Measurements from ENCODE around the gene ABR. TPM values are rescaled to one million over a fixed set of nuclear protein-coding genes. Genes with fewer than 3 reads are reported as not detected.

Gene ABR
- total RNA-seq, 1 experiment from 2014 or later: 35.4 TPM

DNA sequence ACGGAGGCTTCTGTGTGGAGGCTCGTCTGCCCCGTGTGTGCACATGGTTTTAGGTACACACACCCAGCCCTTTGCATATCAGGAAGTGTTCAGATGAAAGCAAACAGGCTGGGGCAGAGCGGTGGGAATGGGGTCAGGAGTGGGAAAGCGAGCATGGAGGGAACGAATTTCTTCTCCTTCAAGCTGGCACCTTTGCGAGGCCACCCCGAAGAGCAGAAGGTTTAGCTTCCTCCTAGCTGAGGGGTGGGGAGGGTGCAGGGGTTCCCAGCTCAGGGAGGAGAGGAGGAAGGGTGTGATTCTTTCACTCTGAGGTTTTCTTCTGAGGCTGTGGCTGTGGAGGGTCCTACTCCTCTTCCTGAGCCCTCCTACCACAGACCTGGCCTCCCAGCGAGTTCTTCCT, 83.6 kb downstream of the ABR start:
- no peak overlapping the region for H3K4me2 ChIP-seq (ENCODE audit: low read length)
- no peaks in the 10 kb centered on the region for H3K27me3 ChIP-seq (ENCODE audit: low read length)
- TF ChIP-seq, protein P1, sequence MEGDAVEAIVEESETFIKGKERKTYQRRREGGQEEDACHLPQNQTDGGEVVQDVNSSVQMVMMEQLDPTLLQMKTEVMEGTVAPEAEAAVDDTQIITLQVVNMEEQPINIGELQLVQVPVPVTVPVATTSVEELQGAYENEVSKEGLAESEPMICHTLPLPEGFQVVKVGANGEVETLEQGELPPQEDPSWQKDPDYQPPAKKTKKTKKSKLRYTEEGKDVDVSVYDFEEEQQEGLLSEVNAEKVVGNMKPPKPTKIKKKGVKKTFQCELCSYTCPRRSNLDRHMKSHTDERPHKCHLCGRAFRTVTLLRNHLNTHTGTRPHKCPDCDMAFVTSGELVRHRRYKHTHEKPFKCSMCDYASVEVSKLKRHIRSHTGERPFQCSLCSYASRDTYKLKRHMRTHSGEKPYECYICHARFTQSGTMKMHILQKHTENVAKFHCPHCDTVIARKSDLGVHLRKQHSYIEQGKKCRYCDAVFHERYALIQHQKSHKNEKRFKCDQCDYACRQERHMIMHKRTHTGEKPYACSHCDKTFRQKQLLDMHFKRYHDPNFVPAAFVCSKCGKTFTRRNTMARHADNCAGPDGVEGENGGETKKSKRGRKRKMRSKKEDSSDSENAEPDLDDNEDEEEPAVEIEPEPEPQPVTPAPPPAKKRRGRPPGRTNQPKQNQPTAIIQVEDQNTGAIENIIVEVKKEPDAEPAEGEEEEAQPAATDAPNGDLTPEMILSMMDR (conservative IDR thresholded peaks at IDR 0.05; ENCODE audit: low read depth, low read length): no peak
- H3K9me2 ChIP-seq (replicated peaks; ENCODE audit: low read length): no peaks in the 10 kb centered on the region
- no peak overlapping the region for H3K4me3 ChIP-seq (ENCODE audit: low read length)
- ChIA-PET CTCF (no interaction called here), POLR2A (ENCODE audit: unreplicated experiment) (no interaction called here)
- DNase-seq (no peak), ATAC-seq (no peak)
- no peaks in the 10 kb centered on the region for H3K9me3 ChIP-seq (ENCODE audit: low read length)
- no peak overlapping the region for H2AFZ ChIP-seq (ENCODE audit: low read length)
- no peaks in the 10 kb centered on the region; the same call in 1 of the 2 replicates for H3K36me3 ChIP-seq (ENCODE audit: low read depth, low read length)
- no peaks in the 10 kb centered on the region for H3K79me2 ChIP-seq (ENCODE audit: low read length)
- intact Hi-C loops (cut with micrococcal nuclease): no loop called here
- no peaks in the 10 kb centered on the region for H3F3A ChIP-seq (ENCODE audit: low read length, unreplicated experiment)
- no peak overlapping the region for H3K27ac ChIP-seq (ENCODE audit: low read length)
- BruUV-seq (replicated peaks): no TSS peak
- H4K20me1 ChIP-seq (ENCODE audit: low read length): no peaks in the 10 kb centered on the region
- no peaks in the 10 kb centered on the region for H3K4me1 ChIP-seq (ENCODE audit: insufficient read depth, low read length)
- no peak overlapping the region for H3K9ac ChIP-seq (ENCODE audit: low read length)

DNA sequence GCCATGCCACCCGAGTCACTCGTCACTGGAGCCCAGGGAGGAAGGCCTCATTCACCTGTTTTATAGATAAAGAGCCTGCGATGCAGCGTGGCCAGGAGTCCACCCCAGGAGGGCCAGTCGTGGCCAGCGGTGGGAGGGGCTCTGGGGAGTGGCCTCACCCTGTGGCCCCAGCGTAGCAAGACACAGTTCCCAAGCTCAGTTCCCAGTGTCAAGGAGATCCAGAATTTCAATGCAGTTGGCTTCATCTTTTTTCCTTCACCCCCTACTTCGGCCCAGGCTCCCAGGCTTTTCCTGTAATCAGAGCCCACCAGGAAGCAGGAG, 84.0 kb downstream of the ABR start:
- Histone ChIP-seq H3K9me3 (ENCODE audit: low read length) (no peaks in the 10 kb centered on the region), H3K4me2 (ENCODE audit: low read length) (no peak overlapping the region), H3K79me2 (ENCODE audit: low read length) (no peaks in the 10 kb centered on the region), H3K4me1 (ENCODE audit: insufficient read depth, low read length) (no peaks in the 10 kb centered on the region), H3K9me2 (replicated peaks; ENCODE audit: low read length) (no peaks in the 10 kb centered on the region), H4K20me1 (ENCODE audit: low read length) (no peaks in the 10 kb centered on the region), H3K27ac (ENCODE audit: low read length) (no peak overlapping the region), H2AFZ (ENCODE audit: low read length) (no peak overlapping the region), H3K27me3 (ENCODE audit: low read length) (no peaks in the 10 kb centered on the region), H3K36me3 (ENCODE audit: low read depth, low read length) (no peaks in the 10 kb centered on the region; the same call in 1 of the 2 replicates), H3F3A (ENCODE audit: low read length, unreplicated experiment) (no peaks in the 10 kb centered on the region), H3K9ac (ENCODE audit: low read length) (no peak overlapping the region), H3K4me3 (ENCODE audit: low read length) (no peak overlapping the region)
- TF ChIP-seq, protein P1 (conservative IDR thresholded peaks at IDR 0.05; ENCODE audit: low read depth, low read length): no peak
- TF ChIP-seq EZH2 (IDR thresholded peaks at IDR 0.05; ENCODE audit: low read length, unreplicated experiment) (no peak), EZH2phosphoT487 (IDR thresholded peaks at IDR 0.05; ENCODE audit: borderline replicate concordance, low read length) (no peak)
- DNase-seq (no peak), ATAC-seq (no peak)
- intact Hi-C loops (cut with micrococcal nuclease): no loop called here
- BruUV-seq (replicated peaks): no TSS peak
- ChIA-PET CTCF (no interaction called here), POLR2A (ENCODE audit: unreplicated experiment) (no interaction called here)

DNA sequence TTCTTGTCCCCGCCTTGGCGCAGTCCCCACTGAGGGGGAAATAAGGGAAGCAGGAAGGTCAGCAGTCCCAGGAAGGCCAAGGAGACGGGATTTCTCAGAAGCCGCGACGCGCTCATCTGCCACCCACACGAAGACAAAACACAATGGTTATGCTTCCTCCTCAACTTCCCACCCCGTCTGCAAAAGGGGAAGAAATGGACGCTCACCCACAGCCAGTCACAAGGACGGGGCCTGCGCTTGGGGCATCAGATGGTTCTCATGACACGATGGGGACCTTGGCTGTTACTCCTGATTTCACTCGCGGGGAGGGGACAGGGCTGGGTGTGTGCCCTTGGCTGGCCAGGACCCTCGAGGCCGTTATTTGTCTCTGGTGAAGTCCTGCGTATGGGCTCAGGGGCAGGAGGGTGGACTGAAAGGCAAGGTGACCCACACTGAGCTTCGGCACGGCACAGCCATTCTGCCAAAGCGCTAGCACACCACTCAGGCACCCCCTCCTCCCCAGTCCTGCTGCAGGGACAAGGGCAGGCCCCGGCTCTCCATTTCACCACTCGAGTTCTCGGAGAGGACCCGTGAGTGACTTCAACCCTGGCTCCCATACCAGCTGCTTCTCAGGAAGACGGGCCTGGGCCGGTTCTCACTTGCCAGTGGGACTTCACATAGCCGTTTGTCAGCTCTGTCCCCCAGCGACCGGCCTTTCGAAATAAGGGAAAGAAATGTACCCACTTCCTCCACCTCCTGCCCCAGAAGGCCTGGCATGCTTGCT, 84.5 kb downstream of the ABR start:
- DNase-seq (no peak), ATAC-seq (no peak)
- ChIA-PET POLR2A (ENCODE audit: unreplicated experiment) (no interaction called here), CTCF (no interaction called here)
- no peak overlapping the region for H3K9ac ChIP-seq (ENCODE audit: low read length)
- no peaks in the 10 kb centered on the region for H3K9me2 ChIP-seq (replicated peaks; ENCODE audit: low read length)
- H3K36me3 ChIP-seq (ENCODE audit: low read depth, low read length): no peaks in the 10 kb centered on the region; the same call in 1 of the 2 replicates
- no peaks in the 10 kb centered on the region for H4K20me1 ChIP-seq (ENCODE audit: low read length)
- H3K4me2 ChIP-seq (ENCODE audit: low read length): no peak overlapping the region
- intact Hi-C loops (cut with micrococcal nuclease): no loop called here
- no peaks in the 10 kb centered on the region for H3K79me2 ChIP-seq (ENCODE audit: low read length)
- TF ChIP-seq EZH2phosphoT487 (IDR thresholded peaks at IDR 0.05; ENCODE audit: borderline replicate concordance, low read length): no peak
- H3K27me3 ChIP-seq (ENCODE audit: low read length): no peaks in the 10 kb centered on the region
- H3K4me3 ChIP-seq (ENCODE audit: low read length): no peak overlapping the region
- no TSS peak for BruUV-seq (replicated peaks)
- no peaks in the 10 kb centered on the region for H3K4me1 ChIP-seq (ENCODE audit: insufficient read depth, low read length)
- H3F3A ChIP-seq (ENCODE audit: low read length, unreplicated experiment): no peaks in the 10 kb centered on the region
- no peak overlapping the region for H3K27ac ChIP-seq (ENCODE audit: low read length)
- no peak overlapping the region for H2AFZ ChIP-seq (ENCODE audit: low read length)
- no peaks in the 10 kb centered on the region for H3K9me3 ChIP-seq (ENCODE audit: low read length)
